ENCODE data around the gene DNAH10. TPM values are rescaled to one million over a fixed set of nuclear protein-coding genes. Genes with fewer than 3 reads are reported as not detected.

The DNAH10 gene
- total RNA-seq, 1 donor from 2014 or later, result under 0.01 TPM

- DNase-seq (ENCODE audit: low read depth), result no peak
- H3K27me3 ChIP-seq (ENCODE audit: control insufficient read depth, insufficient read depth, low read length), result no peaks in the 10 kb centered on the region
- FAIRE-seq, result no peak
- no peak overlapping the region for H3K4me3 ChIP-seq (ENCODE audit: low read depth, low read length)
- no peaks in the 10 kb centered on the region for H3K36me3 ChIP-seq (ENCODE audit: control insufficient read depth, insufficient read depth, low read length)
- TF ChIP-seq, protein P1, sequence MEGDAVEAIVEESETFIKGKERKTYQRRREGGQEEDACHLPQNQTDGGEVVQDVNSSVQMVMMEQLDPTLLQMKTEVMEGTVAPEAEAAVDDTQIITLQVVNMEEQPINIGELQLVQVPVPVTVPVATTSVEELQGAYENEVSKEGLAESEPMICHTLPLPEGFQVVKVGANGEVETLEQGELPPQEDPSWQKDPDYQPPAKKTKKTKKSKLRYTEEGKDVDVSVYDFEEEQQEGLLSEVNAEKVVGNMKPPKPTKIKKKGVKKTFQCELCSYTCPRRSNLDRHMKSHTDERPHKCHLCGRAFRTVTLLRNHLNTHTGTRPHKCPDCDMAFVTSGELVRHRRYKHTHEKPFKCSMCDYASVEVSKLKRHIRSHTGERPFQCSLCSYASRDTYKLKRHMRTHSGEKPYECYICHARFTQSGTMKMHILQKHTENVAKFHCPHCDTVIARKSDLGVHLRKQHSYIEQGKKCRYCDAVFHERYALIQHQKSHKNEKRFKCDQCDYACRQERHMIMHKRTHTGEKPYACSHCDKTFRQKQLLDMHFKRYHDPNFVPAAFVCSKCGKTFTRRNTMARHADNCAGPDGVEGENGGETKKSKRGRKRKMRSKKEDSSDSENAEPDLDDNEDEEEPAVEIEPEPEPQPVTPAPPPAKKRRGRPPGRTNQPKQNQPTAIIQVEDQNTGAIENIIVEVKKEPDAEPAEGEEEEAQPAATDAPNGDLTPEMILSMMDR (IDR thresholded peaks at IDR 0.05; ENCODE audit: insufficient read depth, low read length, severe bottlenecking), result no peak
Observed at GRCh38 chr12:123715195-123715594, 46.9 kb upstream of the DNAH10 start.

DNA sequence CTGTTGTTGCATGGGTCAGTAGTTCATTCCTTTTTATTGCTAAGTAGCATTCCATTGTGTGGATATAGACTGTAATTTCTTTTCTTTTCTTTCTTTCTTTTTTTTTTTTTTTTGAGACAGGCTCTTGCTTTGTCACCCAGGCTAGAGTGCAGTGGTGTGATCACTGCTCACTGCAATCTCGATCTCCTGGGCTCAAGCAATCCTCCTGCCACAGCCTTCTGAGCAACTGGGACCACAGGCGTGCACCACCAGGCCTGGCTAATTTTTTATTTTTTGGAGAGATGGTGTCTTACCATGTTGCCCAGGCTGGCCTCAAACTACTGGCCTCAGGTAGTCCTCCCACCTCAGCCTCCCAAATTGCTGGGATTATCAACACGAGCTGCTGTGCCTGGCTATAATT lies 44.8 kb upstream of the DNAH10 start:
- H3K4me3 ChIP-seq (ENCODE audit: low read depth, low read length), result no peak overlapping the region
- no peaks in the 10 kb centered on the region for H3K36me3 ChIP-seq (ENCODE audit: control insufficient read depth, insufficient read depth, low read length)
- DNase-seq (ENCODE audit: low read depth), result no peak
- H3K27me3 ChIP-seq (ENCODE audit: control insufficient read depth, insufficient read depth, low read length), result no peaks in the 10 kb centered on the region
- TF ChIP-seq, protein P1 (IDR thresholded peaks at IDR 0.05; ENCODE audit: insufficient read depth, low read length, severe bottlenecking), result no peak
- no peak for FAIRE-seq

DNA sequence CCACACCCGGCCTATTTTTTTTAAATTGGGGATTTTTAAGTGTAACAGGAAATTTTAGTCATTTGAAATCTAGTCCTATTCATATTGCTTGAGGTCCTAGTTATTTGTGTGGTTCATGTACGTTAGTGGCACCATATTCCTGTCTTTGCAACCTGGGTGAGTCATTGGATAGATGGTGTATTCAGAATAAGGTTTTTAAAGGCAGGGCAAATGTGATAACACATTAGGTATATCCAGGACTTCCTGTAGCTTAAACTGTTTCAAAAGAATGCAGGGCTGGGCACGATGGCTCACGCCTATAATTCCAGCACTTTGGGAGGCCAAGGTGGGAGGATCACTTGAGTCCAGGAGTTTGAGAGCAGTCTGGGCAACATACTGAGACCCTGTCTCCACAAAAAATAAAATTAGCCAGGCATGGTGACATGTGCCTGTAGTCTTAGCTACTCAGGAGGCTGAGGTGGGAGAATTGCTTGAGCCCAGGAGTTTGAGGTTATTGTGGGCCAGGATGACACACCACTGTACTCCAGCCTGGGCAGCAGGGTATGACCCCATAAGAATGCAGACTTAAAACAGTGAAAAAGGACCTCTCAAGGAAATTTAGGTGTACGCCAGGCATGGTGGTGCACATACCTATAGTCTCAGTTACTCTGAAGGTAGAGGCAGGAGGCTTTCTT lies 41.8 kb upstream of the DNAH10 start:
- peaks cover 2% of the 10 kb centered on the region for H3K36me3 ChIP-seq (ENCODE audit: control insufficient read depth, insufficient read depth, low read length)
- FAIRE-seq (no peak), DNase-seq (ENCODE audit: low read depth) (peak; percentile 68)
- TF ChIP-seq, protein P1 (IDR thresholded peaks at IDR 0.05; ENCODE audit: insufficient read depth, low read length, severe bottlenecking), result no peak
- no peak overlapping the region for H3K4me3 ChIP-seq (ENCODE audit: low read depth, low read length)
- no peaks in the 10 kb centered on the region for H3K27me3 ChIP-seq (ENCODE audit: control insufficient read depth, insufficient read depth, low read length)

GRCh38 chr12:123721245-123721644 lies 40.9 kb upstream of the DNAH10 start:
- no peaks in the 10 kb centered on the region for H3K27me3 ChIP-seq (ENCODE audit: control insufficient read depth, insufficient read depth, low read length)
- peaks cover 3% of the 10 kb centered on the region for H3K36me3 ChIP-seq (ENCODE audit: control insufficient read depth, insufficient read depth, low read length)
- FAIRE-seq (no peak), DNase-seq (ENCODE audit: low read depth) (no peak)
- TF ChIP-seq, protein P1 (IDR thresholded peaks at IDR 0.05; ENCODE audit: insufficient read depth, low read length, severe bottlenecking), result no peak
- no peak overlapping the region for H3K4me3 ChIP-seq (ENCODE audit: low read depth, low read length)

DNA sequence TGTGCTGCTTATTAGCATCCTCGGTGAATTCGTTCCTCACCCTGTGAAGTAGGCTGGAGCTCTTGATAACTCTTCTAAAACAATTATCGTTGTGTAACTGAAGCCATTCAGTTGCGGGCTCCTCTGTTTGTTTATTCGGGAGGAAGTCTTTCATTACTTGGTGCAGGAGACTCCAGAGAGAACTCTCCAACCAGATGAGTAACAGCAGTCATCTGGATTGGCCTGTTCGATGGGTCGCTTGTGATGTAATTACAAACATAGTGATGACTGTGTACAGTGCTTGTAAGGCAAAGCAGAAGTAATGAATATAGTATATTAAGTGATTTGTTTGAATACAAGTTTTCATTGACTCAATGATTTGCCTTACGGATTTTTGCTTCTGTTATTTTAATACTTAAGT lies 39.1 kb upstream of the DNAH10 start:
- no peaks in the 10 kb centered on the region for H3K27me3 ChIP-seq (ENCODE audit: control insufficient read depth, insufficient read depth, low read length)
- no peak for FAIRE-seq
- TF ChIP-seq, protein P1 (IDR thresholded peaks at IDR 0.05; ENCODE audit: insufficient read depth, low read length, severe bottlenecking), result no peak
- no peak overlapping the region for H3K4me3 ChIP-seq (ENCODE audit: low read depth, low read length)
- peaks cover 3% of the 10 kb centered on the region for H3K36me3 ChIP-seq (ENCODE audit: control insufficient read depth, insufficient read depth, low read length)
- peak; percentile 66 for DNase-seq (ENCODE audit: low read depth)

- no peak overlapping the region for H3K4me3 ChIP-seq (ENCODE audit: low read depth, low read length)
- TF ChIP-seq, protein P1 (IDR thresholded peaks at IDR 0.05; ENCODE audit: insufficient read depth, low read length, severe bottlenecking), result no peak
- FAIRE-seq, result no peak
- H3K27me3 ChIP-seq (ENCODE audit: control insufficient read depth, insufficient read depth, low read length), result no peaks in the 10 kb centered on the region
- peaks cover 3% of the 10 kb centered on the region for H3K36me3 ChIP-seq (ENCODE audit: control insufficient read depth, insufficient read depth, low read length)
- DNase-seq (ENCODE audit: low read depth), result no peak
Observed at GRCh38 chr12:123723765-123724164, 38.3 kb upstream of the DNAH10 start.
